Sigmoid colon (tissue), 7 donors: ENCODE results near the gene SUGCT. TPM values are rescaled to one million over a fixed set of nuclear protein-coding genes. Genes with fewer than 3 reads are reported as not detected.

Source experiments
- DNase-seq: peaks from one replicate; pipeline ENCODE4 v3.0.0-alpha.2; 2019
- H3K27ac ChIP-seq, 4 donors: fragments of 200-600 bp; sonication (generic); one replicate each; pipeline ENCODE4 v1.5.1; 2016 to 2019; ENCODE audit warnings: mild to moderate bottlenecking in 1 of 4
- H3K27me3 ChIP-seq, 3 donors: fragments of 200-600 bp; sonication (generic); one replicate each; pipeline ENCODE4 v1.5.1; 2019; ENCODE audit warnings: mild to moderate bottlenecking in 1 of 3
- H3K36me3 ChIP-seq, 4 donors: fragments of 200-600 bp; sonication (generic); one replicate each; pipeline ENCODE4 v1.5.1; 2016 to 2019
- H3K4me1 ChIP-seq, 4 donors: fragments of 200-600 bp; sonication (generic); one replicate each; pipeline ENCODE4 v1.5.1; 2017 to 2019
- H3K4me3 ChIP-seq, 4 donors: fragments of 200-600 bp; sonication (generic); one replicate each; pipeline ENCODE4 v1.5.1; 2017 to 2019; ENCODE audit warnings: mild to moderate bottlenecking in 2 of 4, moderate library complexity in 1 of 4
- H3K9me3 ChIP-seq, 4 donors: fragments of 200-600 bp in 3 of 4; sonication (generic) in 3 of 4; one replicate each; pipeline versions ENCODE4 v1.5.1 to v1.6.1; 2013 to 2019
- CTCF ChIP-seq, 4 experiments: fragments of 450-650 bp in 3 of 4; fragments of 200-600 bp in 1 of 4; IDR thresholded peaks; one replicate each; pipeline ENCODE4 v1.5.1; 2016 to 2019; ENCODE audit warnings: antibody characterized with exemption in 4 of 4, mild to moderate bottlenecking in 3 of 4, moderate library complexity in 2 of 4
- EP300 ChIP-seq, 4 donors: sonication (generic); formaldehyde crosslinking; IDR thresholded peaks; one replicate each; pipeline ENCODE4 v1.6.1; 2017; ENCODE audit warnings: antibody characterized with exemption in 4 of 4
- POLR2A ChIP-seq, 2 donors: fragments of 450-650 bp; IDR thresholded peaks; one replicate each; pipeline ENCODE4 v1.6.1; 2016; ENCODE audit warnings: antibody characterized with exemption in 2 of 2, mild to moderate bottlenecking in 2 of 2, moderate library complexity in 2 of 2
- POLR2AphosphoS5 ChIP-seq, 4 donors: sonication (generic); formaldehyde crosslinking; IDR thresholded peaks; one replicate each; pipeline ENCODE4 v1.6.1; 2017; ENCODE audit warnings: antibody characterized with exemption in 4 of 4
- WGBS, 2 donors: extraction: QIAGEN DNeasy Blood & Tissue Kit; methylation state at CpG; one replicate each; pipeline ENCODE4 v1.1.7; 2013; 5-methylcytosine and 5-hydroxymethylcytosine counted together
- intact Hi-C: fragments of 100-400 bp; cut with DNase I; formaldehyde crosslinking; loops from one replicate; pipeline ENCODE4 v1.15.1; 2023
- polyA plus RNA-seq, 3 donors: library from polyadenylated mRNA; stranded (reverse); fragments of 200-250 nt; gene quantifications; one replicate each; pipeline ENCODE4 v1.2.3, GENCODE V29; 2013
- total RNA-seq, 4 donors: library from RNA; depleted of rRNA; stranded (reverse); fragments of >200 nt; gene quantifications; one replicate each; pipeline ENCODE4 v1.1.0, GENCODE V29; 2016
- donor health status: healthy with polysubstance abuse.
- donor health status: Bipolar disorder and iron deficiency.
- donor health status: healthy.

SUGCT gene
- total and polyA plus RNA-seq, 7 donors: 2.3 to 25.9 (median 6.3) TPM

GRCh38 chr7:40477094-40477493, 342.3 kb downstream of the SUGCT start:
- DNase-seq: no peak
- H3K36me3 ChIP-seq: no peaks in the 10 kb centered on the region
- no peak overlapping the region for H3K27ac ChIP-seq
- H3K4me1 ChIP-seq: peaks cover 0 to 6% (median 2%) of the 10 kb centered on the region in 4 donors
- H3K9me3 ChIP-seq: no peaks in the 10 kb centered on the region
- TF ChIP-seq CTCF (IDR thresholded peaks at IDR 0.05) (no peak), EP300 (IDR thresholded peaks at IDR 0.05) (no peak), POLR2AphosphoS5 (IDR thresholded peaks at IDR 0.05) (no peak), POLR2A (IDR thresholded peaks at IDR 0.05) (no peak)
- intact Hi-C loops: no loop called here
- no peaks in the 10 kb centered on the region for H3K27me3 ChIP-seq
- H3K4me3 ChIP-seq: no peak overlapping the region
- WGBS, 2 donors: 93 to 94% methylated on average over 2 of the region's 2 CpGs

GRCh38 chr7:40482845-40483244, 348.0 kb downstream of the SUGCT start:
- Histone ChIP-seq H3K4me3 (no peak overlapping the region), H3K27me3 (no peaks in the 10 kb centered on the region), H3K9me3 (no peaks in the 10 kb centered on the region), H3K36me3 (no peaks in the 10 kb centered on the region), H3K27ac (no peak overlapping the region), H3K4me1 (peaks cover 0 to 13% (median 0%) of the 10 kb centered on the region in 4 donors)
- TF ChIP-seq POLR2A (IDR thresholded peaks at IDR 0.05) (no peak), EP300 (IDR thresholded peaks at IDR 0.05) (no peak), POLR2AphosphoS5 (IDR thresholded peaks at IDR 0.05) (no peak), CTCF (IDR thresholded peaks at IDR 0.05) (no peak)
- no peak for DNase-seq
- 67 to 69% methylated on average over 3 of the region's 3 CpGs for WGBS, 2 donors
- intact Hi-C loops: no loop called here

DNA sequence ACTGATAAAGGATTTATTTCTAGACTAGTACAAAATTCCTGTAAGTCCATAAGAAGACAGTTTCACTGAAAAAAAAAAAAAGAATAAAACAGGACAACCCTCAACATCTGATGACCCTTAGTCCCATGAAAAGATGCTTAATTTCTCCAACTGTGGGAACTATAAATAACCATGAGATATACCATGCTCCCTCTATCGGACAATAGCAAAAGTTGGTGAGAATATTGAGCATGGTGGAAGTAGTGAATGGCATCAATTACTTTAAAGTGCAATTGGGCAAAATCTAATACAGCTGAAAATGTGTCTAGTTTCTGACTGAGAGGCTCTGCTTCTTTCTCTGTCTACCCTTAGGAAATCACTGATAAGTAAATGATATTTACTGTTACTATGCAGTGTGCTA, 348.8 kb downstream of the SUGCT start:
- no peak for DNase-seq
- Histone ChIP-seq H3K4me1 (peaks cover 0 to 13% (median 0%) of the 10 kb centered on the region in 4 donors), H3K9me3 (no peaks in the 10 kb centered on the region), H3K27ac (no peak overlapping the region), H3K4me3 (no peak overlapping the region), H3K27me3 (no peaks in the 10 kb centered on the region), H3K36me3 (no peaks in the 10 kb centered on the region)
- intact Hi-C loops: no loop called here
- TF ChIP-seq CTCF (IDR thresholded peaks at IDR 0.05): no peak
- no peak for TF ChIP-seq EP300 (IDR thresholded peaks at IDR 0.05)
- no peak for TF ChIP-seq POLR2AphosphoS5 (IDR thresholded peaks at IDR 0.05)
- no peak for TF ChIP-seq POLR2A (IDR thresholded peaks at IDR 0.05)
- WGBS, 2 donors: 80 to 87% methylated on average over 1 of the region's 1 CpG

DNA sequence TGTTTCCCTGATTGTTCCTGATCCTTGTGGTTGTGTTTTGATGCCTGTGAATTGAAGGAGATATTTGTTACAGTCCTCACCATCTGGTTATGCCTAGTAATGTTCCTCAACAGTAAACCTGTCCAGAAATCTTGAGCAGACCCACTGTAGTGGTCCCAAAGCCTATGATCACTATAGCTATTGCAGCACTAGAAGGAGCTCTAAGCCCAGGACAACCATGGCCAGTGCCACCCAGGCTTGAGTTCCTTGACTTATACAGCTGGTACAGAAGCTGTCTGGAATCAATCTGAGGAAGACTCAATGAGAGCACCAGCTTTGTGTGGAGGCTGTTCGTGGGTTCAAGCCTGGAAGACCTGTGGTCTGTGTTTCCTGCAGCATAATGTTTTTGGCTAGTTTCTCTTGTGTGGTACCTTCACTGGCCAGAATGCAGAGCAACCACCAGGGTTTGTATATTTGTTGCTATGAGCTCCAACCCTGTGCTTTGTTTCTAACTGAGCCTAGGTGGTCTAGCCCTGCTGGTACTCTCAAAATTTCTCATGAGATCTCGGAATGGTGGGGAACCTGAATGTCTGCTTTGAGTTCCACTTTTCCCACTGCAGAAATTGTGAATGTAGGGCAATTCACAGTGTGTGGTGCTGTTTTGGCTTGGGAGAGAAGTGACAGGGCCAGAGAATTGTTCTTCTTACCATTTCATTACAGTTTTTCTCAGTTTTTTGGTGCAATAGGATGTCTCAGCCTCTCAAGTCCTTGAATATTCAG, 355.2 kb downstream of the SUGCT start:
- Histone ChIP-seq H3K9me3 (no peaks in the 10 kb centered on the region), H3K27me3 (no peaks in the 10 kb centered on the region), H3K4me3 (no peak overlapping the region), H3K4me1 (no peaks in the 10 kb centered on the region), H3K27ac (no peak overlapping the region), H3K36me3 (no peaks in the 10 kb centered on the region)
- intact Hi-C loops: no loop called here
- WGBS, 2 donors: 76 to 90% methylated on average over 2 of the region's 2 CpGs
- TF ChIP-seq POLR2AphosphoS5 (IDR thresholded peaks at IDR 0.05): no peak
- TF ChIP-seq POLR2A (IDR thresholded peaks at IDR 0.05): no peak
- TF ChIP-seq EP300 (IDR thresholded peaks at IDR 0.05): no peak
- no peak for TF ChIP-seq CTCF (IDR thresholded peaks at IDR 0.05)
- no peak for DNase-seq

DNA sequence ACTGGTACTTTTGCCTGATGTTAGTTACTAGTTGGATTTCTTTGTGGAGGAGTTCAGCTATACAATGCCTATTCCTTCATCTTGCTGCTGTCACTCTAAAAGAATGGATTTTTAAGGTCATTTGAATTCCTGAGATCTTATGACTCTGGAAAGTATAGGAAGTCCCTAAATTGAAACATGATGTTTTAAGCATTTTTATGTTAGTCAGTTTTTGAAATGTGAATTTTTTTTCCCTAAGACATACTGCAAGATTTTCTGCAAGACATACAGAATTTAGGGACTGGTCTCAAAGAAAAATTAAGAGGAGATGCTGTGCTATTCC, 355.8 kb downstream of the SUGCT start:
- H3K9me3 ChIP-seq: no peaks in the 10 kb centered on the region
- no peak overlapping the region for H3K4me3 ChIP-seq
- DNase-seq: no peak
- intact Hi-C loops: no loop called here
- TF ChIP-seq CTCF (IDR thresholded peaks at IDR 0.05) (no peak), EP300 (IDR thresholded peaks at IDR 0.05) (no peak), POLR2AphosphoS5 (IDR thresholded peaks at IDR 0.05) (no peak), POLR2A (IDR thresholded peaks at IDR 0.05) (no peak)
- H3K27ac ChIP-seq: no peak overlapping the region
- no peaks in the 10 kb centered on the region for H3K36me3 ChIP-seq
- H3K4me1 ChIP-seq: no peaks in the 10 kb centered on the region
- no peaks in the 10 kb centered on the region for H3K27me3 ChIP-seq
